Fibroblast of lung (primary cell): ENCODE results near the gene CENPN.

ENCODE experiments used
- EZH2 ChIP-seq: IDR thresholded peaks from 2 replicates; pipeline ENCODE4 v1.5.1; 2012; ENCODE audit warnings: low read length, control low read depth, mild to moderate bottlenecking; ENCODE audit errors: missing control alignments
- TF ChIP-seq, protein P1 (sequence below), 2 donors: IDR thresholded peaks in 1 of 2; conservative IDR thresholded peaks in 1 of 2; 1 replicate in 1 of 2; 2 replicates in 1 of 2; pipeline ENCODE4 v1.5.1; 2011 to 2012; ENCODE audit warnings: low read length in 2 of 2, control low read depth in 1 of 2, inconsistent platforms in 1 of 2, low read depth in 1 of 2, mild to moderate bottlenecking in 1 of 2

DNA sequence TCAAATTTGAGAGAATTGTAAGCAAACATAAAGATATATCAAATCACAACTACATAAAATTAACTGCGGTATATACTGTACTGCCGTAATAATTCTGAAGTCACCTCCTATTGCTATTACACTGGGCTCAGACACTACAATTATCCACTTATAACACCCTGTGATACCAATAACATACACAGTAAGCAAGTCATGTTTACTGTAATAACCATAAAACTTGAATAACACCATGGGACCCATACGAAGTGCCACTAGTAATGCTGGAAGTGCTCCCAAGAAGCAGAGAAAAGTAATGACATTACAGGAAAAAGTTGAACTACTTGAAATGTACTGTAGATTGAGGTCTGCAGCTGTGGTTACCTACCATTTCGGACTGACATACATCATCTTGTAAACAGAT lies 24.4 kb upstream of the CENPN start:
- TF ChIP-seq, protein P1, sequence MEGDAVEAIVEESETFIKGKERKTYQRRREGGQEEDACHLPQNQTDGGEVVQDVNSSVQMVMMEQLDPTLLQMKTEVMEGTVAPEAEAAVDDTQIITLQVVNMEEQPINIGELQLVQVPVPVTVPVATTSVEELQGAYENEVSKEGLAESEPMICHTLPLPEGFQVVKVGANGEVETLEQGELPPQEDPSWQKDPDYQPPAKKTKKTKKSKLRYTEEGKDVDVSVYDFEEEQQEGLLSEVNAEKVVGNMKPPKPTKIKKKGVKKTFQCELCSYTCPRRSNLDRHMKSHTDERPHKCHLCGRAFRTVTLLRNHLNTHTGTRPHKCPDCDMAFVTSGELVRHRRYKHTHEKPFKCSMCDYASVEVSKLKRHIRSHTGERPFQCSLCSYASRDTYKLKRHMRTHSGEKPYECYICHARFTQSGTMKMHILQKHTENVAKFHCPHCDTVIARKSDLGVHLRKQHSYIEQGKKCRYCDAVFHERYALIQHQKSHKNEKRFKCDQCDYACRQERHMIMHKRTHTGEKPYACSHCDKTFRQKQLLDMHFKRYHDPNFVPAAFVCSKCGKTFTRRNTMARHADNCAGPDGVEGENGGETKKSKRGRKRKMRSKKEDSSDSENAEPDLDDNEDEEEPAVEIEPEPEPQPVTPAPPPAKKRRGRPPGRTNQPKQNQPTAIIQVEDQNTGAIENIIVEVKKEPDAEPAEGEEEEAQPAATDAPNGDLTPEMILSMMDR (conservative IDR thresholded peaks at IDR 0.05 in 1 of 2, IDR thresholded peaks at IDR 0.05 in 1 of 2; ENCODE audit: low read depth in 1 of 2, low read length in 2 of 2): no peak
- TF ChIP-seq EZH2: no peak
